Neural progenitor cell (in vitro differentiated cells): Measurements from ENCODE around the gene RAB6A. TPM values are rescaled to one million over a fixed set of nuclear protein-coding genes. Genes with fewer than 3 reads are reported as not detected.
"Not testable (repeated sequence)": the region's sequence is repeated elsewhere in the genome, so short reads cannot be mapped to it uniquely, and the experiment has no call there.

ENCODE experiments used
- DNase-seq: peaks from one replicate; pipeline ENCODE4 v3.0.0-alpha.2; 2016; ENCODE audit warnings: low spot score
- H2AFZ ChIP-seq: fragments of 200-600 bp; sonication (generic); replicated peaks from 2 replicates; pipeline ENCODE4 v1.6.1; 2016; ENCODE audit warnings: antibody characterized with exemption
- H3F3A ChIP-seq: fragments of 200-600 bp; sonication (generic); 2 replicates; pipeline ENCODE4 v1.6.1; 2016; ENCODE audit warnings: antibody characterized with exemption, low read depth
- H3K27ac ChIP-seq: fragments of 200-600 bp; sonication (generic); 2 replicates; pipeline ENCODE4 v1.5.1; 2016; ENCODE audit warnings: mild to moderate bottlenecking
- H3K27me3 ChIP-seq: fragments of 200-600 bp; sonication (generic); 2 replicates; pipeline ENCODE4 v1.6.1; 2016; ENCODE audit warnings: mild to moderate bottlenecking, moderate library complexity
- H3K36me3 ChIP-seq: fragments of 200-600 bp; sonication (generic); 2 replicates; pipeline ENCODE4 v1.5.1; 2016
- H3K4me1 ChIP-seq: fragments of 200-600 bp; sonication (generic); 2 replicates; pipeline ENCODE4 v1.6.1; 2016; ENCODE audit warnings: mixed run types
- H3K4me2 ChIP-seq: fragments of 200-600 bp; sonication (generic); 2 replicates; pipeline ENCODE4 v1.6.1; 2016
- H3K4me3 ChIP-seq: fragments of 200-600 bp; sonication (generic); 2 replicates; pipeline ENCODE4 v1.5.1; 2016
- H3K79me2 ChIP-seq: fragments of 200-600 bp; sonication (generic); 2 replicates; pipeline ENCODE4 v1.6.1; 2016; ENCODE audit warnings: low read depth
- H3K9ac ChIP-seq: fragments of 200-600 bp; sonication (generic); 2 replicates; pipeline ENCODE4 v1.6.1; 2016
- H3K9me3 ChIP-seq: fragments of 200-600 bp; sonication (generic); 2 replicates; pipeline ENCODE4 v1.5.1; 2016; ENCODE audit warnings: low read depth
- H4K20me1 ChIP-seq: fragments of 200-600 bp; sonication (generic); 2 replicates; pipeline ENCODE4 v1.6.1; 2016; ENCODE audit warnings: low read depth
- H3K27ac Mint-ChIP-seq: 3 replicates; pipeline ENCODE4 v1.8.0; 2021; ENCODE audit warnings: mixed read lengths
- H3K27me3 Mint-ChIP-seq: 2 replicates; pipeline ENCODE4 v1.8.0; 2022; ENCODE audit warnings: low read depth, mild to moderate bottlenecking, inconsistent platforms, moderate library complexity, mixed read lengths; ENCODE audit not compliant: insufficient read depth
- H3K36me3 Mint-ChIP-seq: 3 replicates; pipeline ENCODE4 v1.8.0; 2021; ENCODE audit warnings: mixed read lengths
- H3K4me1 Mint-ChIP-seq: 3 replicates; pipeline ENCODE4 v1.8.0; 2021; ENCODE audit warnings: mixed read lengths
- H3K4me3 Mint-ChIP-seq: 3 replicates; pipeline ENCODE4 v1.8.0; 2021; ENCODE audit warnings: mild to moderate bottlenecking, moderate library complexity, mixed read lengths
- H3K9me3 Mint-ChIP-seq: 3 replicates; pipeline ENCODE4 v1.8.0; 2020; ENCODE audit warnings: mixed read lengths
- CTCF ChIP-seq: fragments of 200-600 bp; sonication (generic); IDR thresholded peaks from 2 replicates; pipeline ENCODE4 v1.5.1; 2017; ENCODE audit warnings: antibody characterized with exemption, mild to moderate bottlenecking
- EZH2 ChIP-seq: fragments of 200-600 bp; sonication (generic); IDR thresholded peaks from 2 replicates; pipeline ENCODE4 v1.6.1; 2017; ENCODE audit warnings: antibody characterized with exemption, mild to moderate bottlenecking, moderate library complexity
- EZH2phosphoT487 ChIP-seq: fragments of 200-600 bp; sonication (generic); IDR thresholded peaks from 2 replicates; pipeline ENCODE4 v1.6.1; 2017; ENCODE audit warnings: antibody characterized with exemption
- total RNA-seq: library from RNA; depleted of rRNA; stranded (reverse); fragments of >200 nt; gene quantifications from 2 replicates; pipeline ENCODE4 v1.2.3, GENCODE V29; 2015; ENCODE audit warnings: low replicate concordance

Gene RAB6A
- total RNA-seq, 1 donor from 2014 or later = 54.7 TPM

- H3F3A ChIP-seq = peaks cover 22% of the 10 kb centered on the region
- H4K20me1 ChIP-seq = no peaks in the 10 kb centered on the region
- no peak for TF ChIP-seq EZH2phosphoT487
- peak; percentile 50 for TF ChIP-seq EZH2
- no peak for TF ChIP-seq CTCF
- Mint-ChIP-seq H3K9me3 (no peaks in the 10 kb centered on the region), H3K36me3 (peaks cover 1% of the 10 kb centered on the region), H3K27ac (peak within 1 kb of the TSS; percentile 100), H3K4me1 (peaks cover 11% of the 10 kb centered on the region), H3K27me3 (peaks cover 4% of the 10 kb centered on the region), H3K4me3 (peak within 1 kb of the TSS; percentile 99)
- peaks cover 7% of the 10 kb centered on the region for H3K79me2 ChIP-seq
- peaks cover 6% of the 10 kb centered on the region for H3K4me1 ChIP-seq
- no peaks in the 10 kb centered on the region for H3K36me3 ChIP-seq
- H3K27me3 ChIP-seq = no peaks in the 10 kb centered on the region
- H3K4me3 ChIP-seq = peak within 1 kb of the TSS; percentile 73
- peak within 1 kb of the TSS; percentile 90 for H3K27ac ChIP-seq
- peak within 1 kb of the TSS; percentile 92 for H3K4me2 ChIP-seq
- DNase-seq = peak; percentile 84
- peak within 1 kb of the TSS; percentile 96 for H2AFZ ChIP-seq
- peak within 1 kb of the TSS; percentile 81 for H3K9ac ChIP-seq
- H3K9me3 ChIP-seq = no peaks in the 10 kb centered on the region
Observed at GRCh38 chr11:73787643-73788558, 27.0 kb upstream of the RAB6A start, which contains the start of gene MRPL48. TSS of gene MRPL48 (plus strand) at chr11:73787874. CDS start at chr11:73787972, 98 bp downstream.

- no peak for DNase-seq
- peak overlapping the region; percentile 90 for H3K27ac ChIP-seq
Observed at GRCh38 chr11:73787051-73787642, 26.3 kb upstream of the RAB6A start.

GRCh38 chr11:73785467-73785866 lies 24.6 kb upstream of the RAB6A start:
- H3K4me1 Mint-ChIP-seq = peaks cover 11% of the 10 kb centered on the region
- H3K27me3 Mint-ChIP-seq, H3K4me3 Mint-ChIP-seq, H2AFZ ChIP-seq, H3K27ac Mint-ChIP-seq, H3K4me1 ChIP-seq, H3K36me3 Mint-ChIP-seq, H3K79me2 ChIP-seq, H3K9ac ChIP-seq, H4K20me1 ChIP-seq, DNase-seq, H3K27ac ChIP-seq, H3K36me3 ChIP-seq, H3K27me3 ChIP-seq, H3K9me3 ChIP-seq, H3K4me2 ChIP-seq, H3K9me3 Mint-ChIP-seq, H3K4me3 ChIP-seq: not testable (repeated sequence)
- peaks cover 31% of the 10 kb centered on the region for H3F3A ChIP-seq

More at GRCh38 chr11:73787051-73787642, 26.3 kb upstream of the RAB6A start:
- Histone ChIP-seq H3K9me3 (no peaks in the 10 kb centered on the region), H3K27me3 (no peaks in the 10 kb centered on the region), H3K4me2 (peak overlapping the region; percentile 92), H2AFZ (peak overlapping the region; percentile 96), H3K4me3 (peak overlapping the region; percentile 73), H4K20me1 (no peaks in the 10 kb centered on the region), H3K79me2 (peaks cover 7% of the 10 kb centered on the region), H3F3A (peaks cover 22% of the 10 kb centered on the region), H3K4me1 (peaks cover 6% of the 10 kb centered on the region), H3K36me3 (no peaks in the 10 kb centered on the region), H3K9ac (peak overlapping the region; percentile 81)
- H3K27me3 Mint-ChIP-seq = peaks cover 4% of the 10 kb centered on the region
- peaks cover 1% of the 10 kb centered on the region for H3K36me3 Mint-ChIP-seq
- no peaks in the 10 kb centered on the region for H3K9me3 Mint-ChIP-seq
- TF ChIP-seq EZH2phosphoT487 = no peak
- TF ChIP-seq CTCF = no peak
- no peak for TF ChIP-seq EZH2
- H3K4me1 Mint-ChIP-seq = peaks cover 11% of the 10 kb centered on the region
- peak overlapping the region; percentile 100 for H3K27ac Mint-ChIP-seq
- H3K4me3 Mint-ChIP-seq = peak overlapping the region; percentile 99
